Measurements from ENCODE around the gene GRAMD4. TPM values are rescaled to one million over a fixed set of nuclear protein-coding genes. Genes with fewer than 3 reads are reported as not detected.

GRAMD4 gene
- total RNA-seq, 1 donor from 2014 or later, result 94.0 TPM

- peak; percentile 3 for ATAC-seq
- intact Hi-C loops (cut with micrococcal nuclease), result no loop called here
- no peak for DNase-seq
Measured at GRCh38 chr22:46676479-46676878, 56.3 kb downstream of the GRAMD4 start.

DNA sequence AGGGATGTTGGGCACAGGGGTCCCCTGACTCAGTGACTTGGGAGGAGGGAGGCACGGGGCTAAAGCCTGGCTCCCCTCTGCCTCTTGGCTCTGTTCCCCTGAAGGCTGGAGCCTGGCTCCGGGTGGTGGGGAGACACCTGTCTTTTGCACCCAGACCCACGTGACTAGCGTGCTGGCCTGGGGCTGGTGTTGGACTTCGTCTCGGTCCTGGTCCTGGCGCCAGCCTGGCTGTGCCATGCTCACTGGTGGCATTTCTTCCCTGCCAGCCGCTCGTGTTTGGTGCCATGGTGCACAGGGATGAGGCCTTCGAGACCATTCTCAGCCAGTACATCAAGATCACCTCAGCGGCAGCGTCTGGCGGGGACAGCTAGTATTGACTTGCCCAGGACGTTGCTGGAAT is 56.7 kb downstream of the GRAMD4 start:
- intact Hi-C loops (cut with micrococcal nuclease), result no loop called here
- DNase-seq, result peak; percentile 61
- ATAC-seq, result peak; percentile 30

GRCh38 chr22:46677323-46678002 is 57.3 kb downstream of the GRAMD4 start:
- no peak for DNase-seq
- no peak for ATAC-seq
- intact Hi-C loops (cut with micrococcal nuclease), result no loop called here

- intact Hi-C loops (cut with micrococcal nuclease), result no loop called here
- no peak for ATAC-seq
Measured at GRCh38 chr22:46678003-46678657, 57.9 kb downstream of the GRAMD4 start.

GRCh38 chr22:46678785-46679700 is 58.9 kb downstream of the GRAMD4 start:
- intact Hi-C loops (cut with micrococcal nuclease), result no loop called here
- DNase-seq (no peak), ATAC-seq (no peak)

More at GRCh38 chr22:46678003-46678657, 57.9 kb downstream of the GRAMD4 start:
- DNase-seq, result no peak

- intact Hi-C loops (cut with micrococcal nuclease), result loop anchor here (10.0 kb wide), 2 partner anchors 55 to 115 kb away; partner anchors contain the start of gene CERK
- DNase-seq (no peak), ATAC-seq (no peak)
Measured at GRCh38 chr22:46679706-46680269, 59.6 kb downstream of the GRAMD4 start.

GRCh38 chr22:46681010-46681409 is 60.8 kb downstream of the GRAMD4 start:
- intact Hi-C loops (cut with micrococcal nuclease), result loop anchor here (10.0 kb wide), 2 partner anchors 54 to 116 kb away; partner anchors contain the start of gene CERK
- no peak for ATAC-seq
- no peak for DNase-seq

GRCh38 chr22:46682011-46682731 is 62.0 kb downstream of the GRAMD4 start:
- no peak for DNase-seq
- ATAC-seq, result no peak
- intact Hi-C loops (cut with micrococcal nuclease), result loop anchor here (10.0 kb wide), 2 partner anchors 53 to 117 kb away; partner anchors contain the start of gene CERK

GRCh38 chr22:46684706-46685105 is 64.5 kb downstream of the GRAMD4 start:
- intact Hi-C loops (cut with micrococcal nuclease), result loop anchor here (10.0 kb wide), 2 partner anchors 50 to 120 kb away; partner anchors contain the start of gene CERK
- DNase-seq (peak; percentile 70), ATAC-seq (peak; percentile 69)

DNA sequence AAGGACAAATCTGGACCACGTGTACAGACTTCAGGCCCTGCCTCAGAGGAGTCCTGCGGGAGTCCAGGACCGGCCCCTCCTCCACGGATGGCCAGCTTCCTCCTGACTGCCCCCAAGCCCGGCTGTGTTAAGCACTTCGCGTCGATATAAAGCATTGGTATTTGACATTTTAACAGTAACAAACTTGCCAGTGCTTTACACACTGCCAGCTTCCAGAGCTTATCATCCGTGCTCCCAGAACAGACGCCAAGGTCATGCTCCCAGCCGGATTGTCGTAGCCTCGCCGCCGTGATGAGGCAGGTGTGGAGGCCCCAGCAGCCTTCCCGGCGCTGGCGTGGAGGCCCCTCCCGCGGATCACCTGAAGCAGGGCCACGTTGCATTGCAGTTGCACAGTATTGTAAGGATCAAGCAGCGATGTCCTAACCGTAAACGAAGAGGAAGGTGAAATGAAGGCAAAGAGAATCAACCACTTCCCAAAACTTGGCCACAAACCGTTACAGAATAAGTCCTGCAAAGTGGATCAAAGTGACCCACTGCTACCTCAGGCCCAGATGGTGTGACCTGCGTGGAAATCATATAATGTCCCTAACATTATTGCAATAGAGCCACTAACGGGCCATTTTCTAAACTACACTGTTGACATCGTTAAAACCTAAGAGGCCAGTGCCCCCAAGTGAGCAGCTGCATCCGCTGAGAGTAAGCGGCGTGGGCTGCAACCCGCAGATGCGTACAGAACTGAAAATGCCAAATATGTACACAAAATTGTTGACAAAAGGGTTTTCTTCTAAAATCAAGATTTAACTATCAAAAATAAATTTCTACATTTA is 66.2 kb downstream of the GRAMD4 start:
- ATAC-seq (peak; percentile 67), DNase-seq (peak; percentile 74)
- intact Hi-C loops (cut with micrococcal nuclease), result loop anchor here (10.0 kb wide), 2 partner anchors 48 to 122 kb away; partner anchors contain the start of gene CERK

DNA sequence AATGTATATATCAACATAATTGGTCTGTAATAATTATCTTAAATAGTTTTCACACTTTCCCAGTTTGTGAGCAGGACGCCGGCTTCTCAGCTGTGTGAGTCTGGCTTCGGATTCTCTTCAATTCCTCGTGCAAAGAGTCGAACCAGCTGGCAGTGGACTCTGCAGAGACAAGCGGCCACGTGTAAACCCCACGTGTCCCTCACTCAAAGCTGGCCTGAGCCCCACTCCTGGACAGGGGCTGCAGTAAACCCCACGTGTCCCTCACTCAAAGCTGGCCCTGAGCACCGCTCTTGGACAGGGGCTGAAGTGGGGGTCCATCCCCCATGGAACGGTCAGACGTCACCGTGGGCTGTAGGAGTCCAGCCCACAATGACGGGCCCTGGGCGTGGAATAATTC is 66.9 kb downstream of the GRAMD4 start:
- intact Hi-C loops (cut with micrococcal nuclease), result loop anchor here (10.0 kb wide), 2 partner anchors 48 to 122 kb away; partner anchors contain the start of gene CERK
- peak; percentile 2 for ATAC-seq
- peak; percentile 66 for DNase-seq

DNA sequence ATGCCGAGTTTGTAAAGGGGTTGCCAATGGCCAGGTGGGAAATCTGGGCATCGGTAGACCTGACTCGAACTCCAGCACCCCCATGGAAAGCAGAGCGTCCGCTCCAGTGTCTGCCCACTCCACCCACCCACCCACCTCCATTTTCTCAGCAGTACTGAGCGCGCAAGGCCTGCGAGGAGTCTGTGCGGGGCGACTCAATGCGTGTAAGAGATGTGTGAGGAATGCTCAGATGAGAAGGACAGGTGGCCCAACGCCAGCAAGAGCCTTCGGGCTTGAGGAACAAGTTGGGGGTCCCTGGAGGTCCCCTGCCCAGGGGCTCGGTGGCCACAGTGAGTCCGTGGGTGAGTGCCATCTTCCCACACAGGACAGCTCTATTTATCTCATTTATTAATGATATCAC is 67.3 kb downstream of the GRAMD4 start:
- DNase-seq (no peak), ATAC-seq (no peak)
- intact Hi-C loops (cut with micrococcal nuclease), result loop anchor here (10.0 kb wide), 2 partner anchors 47 to 123 kb away; partner anchors contain the start of gene CERK

GRCh38 chr22:46688949-46689348 is 68.8 kb downstream of the GRAMD4 start:
- DNase-seq, result peak; percentile 75
- peak; percentile 37 for ATAC-seq
- intact Hi-C loops (cut with micrococcal nuclease), result loop anchor here (10.0 kb wide), 2 partner anchors 46 to 124 kb away; partner anchors contain the start of gene CERK

DNA sequence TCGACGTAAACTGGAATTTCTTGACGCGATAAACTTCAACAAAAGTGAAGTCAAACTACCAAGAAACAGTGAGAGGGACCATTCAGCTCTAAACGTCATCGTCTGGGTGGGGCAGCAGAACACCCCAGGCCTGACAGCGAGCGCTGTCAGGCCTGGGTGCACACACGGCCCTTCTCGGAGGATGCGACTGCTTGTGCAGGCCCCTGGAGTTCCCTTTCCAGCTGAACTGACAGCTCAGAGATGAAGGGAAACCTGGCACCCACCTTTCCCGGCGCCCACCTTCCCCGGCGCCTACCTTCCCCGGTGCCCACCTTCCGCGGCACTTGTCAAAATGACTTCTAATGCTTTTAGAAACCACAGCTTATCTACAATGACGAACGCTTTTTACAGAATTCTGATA is 70.0 kb downstream of the GRAMD4 start:
- DNase-seq, result no peak
- intact Hi-C loops (cut with micrococcal nuclease), result no loop called here
- no peak for ATAC-seq

DNA sequence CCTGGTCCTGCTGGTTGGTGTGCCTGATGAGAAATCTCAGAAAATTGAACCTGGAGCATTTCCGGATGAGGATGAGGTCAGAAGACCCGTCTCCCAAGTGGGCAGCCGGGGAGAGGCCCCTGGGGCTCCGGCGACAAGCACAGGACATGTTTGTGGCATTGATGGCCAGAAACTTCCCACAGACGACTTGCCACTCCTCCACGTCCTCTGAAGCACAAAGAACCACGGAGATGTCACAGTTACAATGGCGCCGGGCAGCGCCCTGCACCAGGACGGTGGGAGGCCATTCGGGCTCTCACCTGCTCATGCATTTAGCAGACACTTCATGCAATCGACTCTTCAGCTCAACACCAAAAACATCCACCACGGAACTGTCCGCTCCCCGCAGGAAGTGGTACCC is 71.4 kb downstream of the GRAMD4 start:
- ATAC-seq (no peak), DNase-seq (no peak)
- intact Hi-C loops (cut with micrococcal nuclease), result no loop called here

GRCh38 chr22:46693634-46694415 is 73.6 kb downstream of the GRAMD4 start:
- intact Hi-C loops (cut with micrococcal nuclease), result no loop called here
- ATAC-seq (no peak), DNase-seq (no peak)

All from left ventricle myocardium superior (tissue), 1 donor.